ENCODE data around the gene TRIM44.

- TF ChIP-seq POLR2A (IDR thresholded peaks at IDR 0.05; ENCODE audit: low read depth, low read length) (no peak), TAF1 (IDR thresholded peaks at IDR 0.05; ENCODE audit: borderline replicate concordance, low read depth, low read length) (no peak), POLR2AphosphoS5 (IDR thresholded peaks at IDR 0.05; ENCODE audit: low read depth, low read length) (no peak)
Measured at GRCh38 chr11:35857922-35858321, 195.3 kb downstream of the TRIM44 start.

Measured in GM12892 (cell line).